AG10803 (cell line): Measurements from ENCODE around the gene GLIS1.

ENCODE experiments used
- DNase-seq: peaks from one replicate; pipeline ENCODE4 v3.0.0; 2010; ENCODE audit warnings: low read depth
- H3K4me3 ChIP-seq: 2 replicates; pipeline ENCODE4 v1.5.1; 2011; ENCODE audit warnings: mild to moderate bottlenecking, low read length, control low read depth
- TF ChIP-seq, protein P1 (sequence below): conservative IDR thresholded peaks from 2 replicates; pipeline ENCODE4 v1.5.1; 2011; ENCODE audit warnings: mild to moderate bottlenecking, low read length, control low read depth, inconsistent platforms

Gene GLIS1

DNA sequence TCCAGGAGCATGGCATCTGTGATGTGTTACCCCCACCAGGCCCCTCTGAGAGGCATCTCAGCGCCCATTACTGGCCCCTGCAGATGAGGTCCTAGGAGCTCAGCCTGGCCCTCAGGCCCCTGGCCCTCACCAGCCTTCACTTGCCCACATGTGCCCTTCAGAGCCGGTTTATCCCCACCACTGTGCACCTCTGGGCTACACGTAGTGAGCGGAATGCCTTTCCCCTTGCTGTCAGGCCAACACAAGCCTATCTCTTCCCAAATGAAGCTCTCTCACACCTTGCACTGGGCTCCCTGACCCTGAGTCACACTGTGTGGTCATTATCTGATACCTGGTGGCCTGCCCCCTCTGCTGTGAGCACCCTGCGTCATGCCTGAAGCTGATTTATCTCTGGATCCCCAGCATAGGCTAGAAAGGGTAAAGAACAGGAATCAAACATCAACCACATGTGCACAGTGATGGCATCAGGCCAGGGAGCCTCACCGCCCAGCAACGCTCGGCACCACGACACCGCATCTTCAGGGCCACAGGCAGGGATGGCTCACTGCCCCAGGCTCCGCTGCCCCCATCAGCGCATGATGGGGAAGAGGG lies 49.1 kb downstream of the GLIS1 start:
- TF ChIP-seq, protein P1, sequence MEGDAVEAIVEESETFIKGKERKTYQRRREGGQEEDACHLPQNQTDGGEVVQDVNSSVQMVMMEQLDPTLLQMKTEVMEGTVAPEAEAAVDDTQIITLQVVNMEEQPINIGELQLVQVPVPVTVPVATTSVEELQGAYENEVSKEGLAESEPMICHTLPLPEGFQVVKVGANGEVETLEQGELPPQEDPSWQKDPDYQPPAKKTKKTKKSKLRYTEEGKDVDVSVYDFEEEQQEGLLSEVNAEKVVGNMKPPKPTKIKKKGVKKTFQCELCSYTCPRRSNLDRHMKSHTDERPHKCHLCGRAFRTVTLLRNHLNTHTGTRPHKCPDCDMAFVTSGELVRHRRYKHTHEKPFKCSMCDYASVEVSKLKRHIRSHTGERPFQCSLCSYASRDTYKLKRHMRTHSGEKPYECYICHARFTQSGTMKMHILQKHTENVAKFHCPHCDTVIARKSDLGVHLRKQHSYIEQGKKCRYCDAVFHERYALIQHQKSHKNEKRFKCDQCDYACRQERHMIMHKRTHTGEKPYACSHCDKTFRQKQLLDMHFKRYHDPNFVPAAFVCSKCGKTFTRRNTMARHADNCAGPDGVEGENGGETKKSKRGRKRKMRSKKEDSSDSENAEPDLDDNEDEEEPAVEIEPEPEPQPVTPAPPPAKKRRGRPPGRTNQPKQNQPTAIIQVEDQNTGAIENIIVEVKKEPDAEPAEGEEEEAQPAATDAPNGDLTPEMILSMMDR: no peak
- DNase-seq: peak; percentile 18

DNA sequence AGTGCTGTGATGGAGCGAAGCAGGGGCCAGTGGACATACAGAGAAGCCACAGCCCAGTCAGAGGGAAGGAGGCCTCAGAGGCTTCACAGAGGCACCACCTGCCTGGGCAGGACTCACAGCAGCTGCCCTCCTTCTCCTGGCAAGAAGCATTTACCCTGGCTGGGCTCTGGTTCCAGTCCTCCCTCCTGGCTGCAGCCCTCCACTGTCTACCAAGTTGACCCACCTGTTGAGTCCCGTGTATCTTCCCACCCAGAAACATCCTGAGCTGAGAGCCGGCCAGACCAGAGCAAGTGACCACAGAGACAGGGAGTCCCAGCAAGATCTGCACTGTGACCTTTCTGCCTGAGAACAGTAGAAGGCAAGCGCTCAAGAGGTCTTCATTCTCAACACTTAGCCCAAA lies 49.7 kb downstream of the GLIS1 start:
- no peak for DNase-seq
- TF ChIP-seq, protein P1: no peak
- H3K4me3 ChIP-seq: no peak overlapping the region

More for the DNA sequence above, 49.1 kb downstream of the GLIS1 start:
- H3K4me3 ChIP-seq: no peak overlapping the region

DNA sequence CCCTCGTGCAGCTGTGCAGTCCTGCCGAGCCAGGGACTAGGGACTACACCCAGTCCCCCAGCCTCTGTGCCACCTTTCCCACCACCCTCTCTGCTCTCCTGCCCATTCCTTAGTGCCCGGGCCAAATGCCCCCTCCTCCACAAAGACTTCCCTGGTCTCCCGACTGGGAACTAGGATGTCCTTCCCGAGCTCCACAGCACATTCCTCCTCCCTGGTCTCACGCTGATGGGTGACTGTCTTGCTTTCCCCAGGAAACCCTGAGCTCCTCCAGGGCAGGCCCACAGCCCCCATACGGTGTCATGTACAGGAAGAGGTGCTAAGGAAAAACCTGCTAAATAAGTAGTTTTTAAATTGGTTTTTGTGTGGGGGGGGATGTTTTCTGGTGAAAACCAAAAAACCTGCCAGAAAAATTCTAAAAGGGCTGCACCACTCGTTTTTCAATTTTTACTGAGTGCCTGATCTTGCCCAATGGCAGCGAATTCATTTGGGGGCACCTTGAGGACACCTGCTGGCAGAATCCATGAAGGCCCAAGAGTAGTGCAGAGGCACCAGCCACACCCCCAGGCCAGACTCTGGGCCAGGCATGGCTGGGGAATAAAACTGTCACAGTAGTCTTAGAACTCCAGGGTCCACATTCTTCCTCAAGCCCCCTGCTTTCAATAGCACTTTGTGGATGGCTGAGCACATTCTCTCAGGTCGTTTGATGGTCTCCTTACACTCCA lies 50.4 kb downstream of the GLIS1 start:
- no peak for DNase-seq
- TF ChIP-seq, protein P1: no peak

GRCh38 chr1:53687901-53688300 lies 51.1 kb downstream of the GLIS1 start:
- no peak overlapping the region for H3K4me3 ChIP-seq
- no peak for DNase-seq
- TF ChIP-seq, protein P1: no peak

More for the DNA sequence above, 50.4 kb downstream of the GLIS1 start:
- H3K4me3 ChIP-seq: no peak overlapping the region

- TF ChIP-seq, protein P1: no peak
- no peak for DNase-seq
Observed at GRCh38 chr1:53687426-53687825, 51.5 kb downstream of the GLIS1 start.

GRCh38 chr1:53686965-53687267 lies 52.0 kb downstream of the GLIS1 start:
- no peak for DNase-seq
- TF ChIP-seq, protein P1: no peak
- no peak overlapping the region for H3K4me3 ChIP-seq

More at GRCh38 chr1:53687426-53687825, 51.5 kb downstream of the GLIS1 start:
- no peak overlapping the region for H3K4me3 ChIP-seq

- no peak for DNase-seq
- no peak overlapping the region for H3K4me3 ChIP-seq
- TF ChIP-seq, protein P1: no peak
Observed at GRCh38 chr1:53686091-53686964, 52.6 kb downstream of the GLIS1 start.
